GM18517 (cell line): ENCODE data around the gene NAE1.
"Not testable (repeated sequence)": the region's sequence is repeated elsewhere in the genome, so short reads cannot be mapped to it uniquely, and the experiment has no call there.

Experiments
- ATAC-seq: cut with Tn5 transposase; IDR thresholded peaks from one replicate; pipeline ENCODE4 v1.9.1; 2021; ENCODE audit warnings: mild to moderate bottlenecking, moderate library complexity; ENCODE audit not compliant: unreplicated experiment

NAE1 gene

GRCh38 chr16:66809765-66810164 is 21.0 kb downstream of the NAE1 start:
- no peak for ATAC-seq

DNA sequence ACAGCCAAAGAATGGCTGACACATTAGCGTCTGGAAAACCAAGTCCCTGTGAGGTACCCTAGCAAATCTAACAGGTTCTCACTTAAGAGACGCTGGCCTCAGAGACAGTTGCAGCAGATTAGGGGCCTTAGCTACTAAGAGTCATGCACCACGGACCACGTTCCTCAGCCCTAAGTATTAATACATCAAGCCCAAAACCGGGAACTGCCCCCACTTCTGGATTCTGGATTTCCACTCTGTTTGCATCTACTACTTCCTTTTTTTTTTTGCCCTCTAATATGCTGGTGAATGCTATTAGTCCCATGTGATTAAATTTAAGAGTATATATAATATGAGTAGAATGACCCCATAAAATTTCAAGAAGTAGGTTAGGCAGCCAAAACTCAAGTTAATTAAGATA is 28.6 kb downstream of the NAE1 start:
- ATAC-seq = no peak

- no peak for ATAC-seq
These were observed 29.3 kb downstream of the NAE1 start, which contains the start of gene TERB1 for GRCh38 chr16:66801320-66802105. Gene TERB1, minus strand, starts transcription at chr16:66801584. Its CDS starts 4,786 bp downstream, at chr16:66796798.

- ATAC-seq = no peak
These were observed 29.9 kb downstream of the NAE1 start for GRCh38 chr16:66800856-66801255.

DNA sequence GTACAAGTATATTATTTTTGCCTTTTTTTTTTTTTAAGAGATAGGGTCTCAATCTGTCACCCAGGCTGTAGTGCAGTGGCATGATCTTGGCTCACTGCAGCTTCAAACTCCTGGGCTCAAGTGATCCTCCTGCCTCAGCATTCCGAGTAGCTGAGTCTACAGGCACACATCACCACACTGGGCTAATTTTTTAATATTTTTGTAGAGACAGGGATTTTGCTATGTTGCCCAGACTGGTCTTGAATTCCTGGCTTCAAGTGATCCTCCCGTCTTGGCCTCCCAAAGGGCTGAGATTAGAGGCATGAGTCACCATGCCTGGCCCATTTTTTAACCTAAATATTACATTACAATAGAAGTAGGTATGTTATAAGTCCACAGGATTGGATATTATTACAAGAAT is 32.6 kb downstream of the NAE1 start:
- no peak for ATAC-seq

DNA sequence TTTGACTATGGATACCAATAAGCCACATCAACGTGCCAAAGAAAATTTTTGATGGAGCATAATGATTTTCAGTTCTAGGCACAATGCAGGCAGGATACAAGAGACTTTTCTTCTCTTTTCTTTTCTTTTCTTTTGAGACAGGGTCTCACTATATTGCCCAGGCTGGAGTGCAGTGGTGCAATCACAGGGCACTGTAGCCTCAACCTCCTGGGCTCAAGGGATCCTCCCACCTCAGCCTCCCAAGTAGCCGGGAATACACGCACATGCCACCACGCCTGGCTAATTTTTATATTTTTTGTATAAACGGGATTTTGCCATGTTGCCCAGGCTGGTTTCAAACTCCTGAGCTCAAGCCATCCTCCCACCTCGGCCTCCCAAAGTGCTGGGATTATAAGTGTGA is 36.8 kb downstream of the NAE1 start:
- ATAC-seq = not testable (repeated sequence)

- no peak for ATAC-seq
These were observed 40.5 kb downstream of the NAE1 start for GRCh38 chr16:66790130-66790733.

DNA sequence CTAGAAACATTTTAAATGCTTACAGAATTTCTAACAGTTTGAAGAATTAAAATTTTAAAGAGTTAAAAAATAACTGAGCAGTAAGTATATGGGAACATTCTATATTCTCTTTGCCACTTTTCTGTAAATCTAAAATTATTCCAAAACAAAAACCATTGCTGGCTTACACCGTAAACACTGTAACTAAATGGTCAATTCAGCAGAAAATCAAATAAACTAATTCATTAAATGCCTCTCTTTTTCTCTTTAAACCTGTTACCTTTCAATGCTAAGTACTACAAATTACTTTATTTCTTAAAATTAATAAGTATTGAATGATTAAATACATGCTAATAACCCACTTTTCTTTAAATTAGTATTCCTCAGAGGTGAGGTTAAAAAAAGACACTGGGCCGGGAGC is 43.3 kb downstream of the NAE1 start:
- ATAC-seq = no peak

DNA sequence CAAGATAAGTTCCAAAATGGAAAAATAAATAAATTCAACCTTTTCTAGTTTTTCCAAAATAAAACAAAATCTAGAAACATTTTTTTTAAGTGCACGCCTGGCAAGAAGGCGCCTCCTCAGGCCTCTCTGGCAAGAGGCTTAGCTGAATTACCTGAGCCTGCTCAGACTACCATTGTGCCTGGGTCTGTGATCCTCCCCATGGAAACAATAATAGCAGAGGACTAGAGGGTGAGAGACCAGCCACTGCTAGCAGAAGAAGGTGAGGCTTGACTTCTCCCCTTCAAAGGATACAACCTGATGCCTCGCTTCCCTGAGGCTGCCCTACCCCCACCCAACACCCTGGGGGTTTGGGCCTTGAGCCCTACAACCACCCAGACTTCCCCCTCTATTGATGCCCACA is 44.2 kb downstream of the NAE1 start:
- no peak for ATAC-seq

DNA sequence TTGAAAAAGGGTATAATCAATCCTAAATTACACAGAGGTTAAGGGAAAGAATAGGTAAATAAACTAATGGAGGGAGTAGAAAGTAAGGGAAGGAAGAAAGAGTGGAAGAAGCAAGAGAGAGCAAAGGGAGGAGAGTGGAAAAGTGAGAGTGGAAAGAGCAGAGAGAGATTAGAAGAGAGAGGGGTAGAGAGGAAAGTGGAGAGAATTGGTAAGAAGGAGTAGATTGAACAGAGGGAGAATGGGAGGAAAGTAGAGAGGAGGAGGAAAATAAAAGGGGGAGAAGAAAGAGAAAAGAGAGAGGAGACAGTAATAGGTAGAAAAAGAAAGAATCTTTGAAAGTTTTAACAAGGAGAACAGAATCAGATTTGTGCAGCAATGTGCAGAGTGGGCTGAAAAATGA is 54.3 kb downstream of the NAE1 start:
- no peak for ATAC-seq

DNA sequence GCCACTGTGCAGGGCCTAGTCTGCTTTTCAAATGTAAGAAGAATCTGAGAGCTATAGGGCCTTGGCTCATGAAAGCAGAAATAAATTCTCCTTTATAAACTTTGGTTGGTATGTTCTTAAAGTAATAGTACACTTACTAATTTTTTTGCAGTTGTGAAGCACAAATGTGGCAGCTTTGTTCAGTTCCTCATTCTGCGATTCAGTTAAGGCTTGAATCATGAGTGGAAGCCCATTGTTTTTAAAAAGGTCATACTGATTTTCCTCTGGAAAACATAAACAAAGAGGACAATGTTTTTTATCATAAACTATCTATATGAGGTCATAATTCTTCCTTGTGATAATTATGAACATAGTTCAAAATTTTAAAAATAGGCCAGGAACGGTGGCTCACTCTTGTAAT is 55.8 kb downstream of the NAE1 start:
- ATAC-seq = no peak

DNA sequence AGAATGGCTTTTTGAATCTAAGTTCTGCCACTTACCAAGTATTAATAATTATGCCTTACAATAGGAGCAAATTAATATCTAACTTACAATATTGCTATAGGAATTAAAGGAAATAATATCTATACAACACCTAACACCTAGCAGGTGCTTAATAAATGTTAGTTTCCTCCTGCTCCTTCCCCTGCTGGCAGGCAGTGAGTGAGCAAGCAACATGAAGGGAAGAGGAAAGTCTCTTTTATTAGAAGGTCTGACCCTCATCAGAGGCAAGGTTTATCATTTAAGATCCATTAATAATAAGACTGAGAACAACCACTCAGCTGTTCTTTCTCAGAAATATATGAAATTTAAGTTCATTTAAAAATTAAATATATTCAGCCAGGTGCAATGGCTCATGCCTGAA is 72.7 kb downstream of the NAE1 start:
- ATAC-seq = no peak

- ATAC-seq = no peak
These were observed 76.0 kb downstream of the NAE1 start for GRCh38 chr16:66754819-66755218.

DNA sequence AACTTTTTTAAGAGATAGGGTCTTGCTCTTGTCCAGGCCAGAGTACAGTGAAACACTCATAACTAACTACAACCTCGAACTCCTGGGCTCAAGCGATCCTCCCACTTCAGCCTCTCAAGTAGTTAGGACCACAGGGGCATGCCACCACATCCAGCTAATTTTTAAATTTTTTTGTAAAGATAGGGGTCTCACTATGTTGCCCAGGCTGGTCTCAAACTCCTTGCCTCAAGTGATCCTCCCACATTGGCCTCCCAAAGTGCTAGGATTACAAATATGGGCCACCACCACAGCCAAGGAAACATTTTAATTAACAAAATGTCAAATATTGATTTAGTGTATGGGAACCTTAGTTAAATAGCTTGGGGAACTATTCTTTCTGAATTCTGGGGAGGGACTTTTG is 76.6 kb downstream of the NAE1 start:
- no peak for ATAC-seq

- ATAC-seq = no peak
These were observed 77.8 kb downstream of the NAE1 start for GRCh38 chr16:66752958-66753357.
